DOHH2 (cell line): ENCODE measurements around the gene ATF7IP.
"Not testable (repeated sequence)": the region's sequence is repeated elsewhere in the genome, so short reads cannot be mapped to it uniquely, and the experiment has no call there.

ENCODE experiments used
- H3F3A ChIP-seq: fragments of 200-600 bp; sonication (generic), shearing (Covaris generic); 2 replicates; pipeline ENCODE4 v1.6.0; 2016; ENCODE audit warnings: antibody characterized with exemption, mild to moderate bottlenecking; ENCODE audit not compliant: control insufficient read depth, insufficient read depth
- H3K27ac ChIP-seq: fragments of 200-600 bp; sonication (generic); 2 replicates; pipeline ENCODE4 v1.5.1; 2014; ENCODE audit warnings: low read depth, mild to moderate bottlenecking, low read length, moderate library complexity
- H3K27me3 ChIP-seq: fragments of 200-600 bp; sonication (generic); 2 replicates; pipeline ENCODE4 v1.6.1; 2014; ENCODE audit warnings: mild to moderate bottlenecking, low read length, mixed read lengths; ENCODE audit not compliant: control insufficient read depth
- H3K36me3 ChIP-seq: fragments of 200-600 bp; sonication (generic); 2 replicates; pipeline ENCODE4 v1.6.1; 2014; ENCODE audit warnings: mild to moderate bottlenecking, low read length, moderate library complexity, mixed read lengths; ENCODE audit not compliant: control insufficient read depth
- H3K4me1 ChIP-seq: fragments of 200-600 bp; sonication (generic); 2 replicates; pipeline ENCODE4 v1.6.1; 2014; ENCODE audit warnings: mild to moderate bottlenecking, low read length, mixed read lengths; ENCODE audit not compliant: control insufficient read depth
- H3K4me2 ChIP-seq: fragments of 200-600 bp; sonication (generic); 2 replicates; pipeline ENCODE4 v1.6.0; 2014; ENCODE audit warnings: mild to moderate bottlenecking, low read length, moderate library complexity
- H3K4me3 ChIP-seq: fragments of 200-600 bp; sonication (generic); 2 replicates; pipeline ENCODE4 v1.5.1; 2014; ENCODE audit warnings: mild to moderate bottlenecking, low read length, mixed read lengths
- H3K79me2 ChIP-seq: fragments of 200-600 bp; sonication (generic); 2 replicates; pipeline ENCODE4 v1.6.1; 2014; ENCODE audit warnings: mild to moderate bottlenecking, low read length, mixed read lengths; ENCODE audit not compliant: control insufficient read depth
- H3K9me2 ChIP-seq: fragments of 200-600 bp; sonication (generic); replicated peaks from 2 replicates; pipeline ENCODE4 v1.6.1; 2014; ENCODE audit warnings: mild to moderate bottlenecking, low read length, mixed read lengths; ENCODE audit not compliant: control insufficient read depth
- H3K9me3 ChIP-seq: fragments of 200-600 bp; sonication (generic); 2 replicates; pipeline ENCODE4 v1.6.1; 2014; ENCODE audit warnings: antibody characterized with exemption, low read length, mixed read lengths; ENCODE audit not compliant: control insufficient read depth, insufficient read depth
- H4K20me1 ChIP-seq: fragments of 200-600 bp; sonication (generic); 2 replicates; pipeline ENCODE4 v1.6.0; 2014; ENCODE audit warnings: low read depth, mild to moderate bottlenecking, antibody characterized with exemption, low read length, moderate library complexity; ENCODE audit not compliant: control insufficient read depth, insufficient read depth
- EZH2phosphoT487 ChIP-seq: fragments of 200-600 bp; sonication (generic); IDR thresholded peaks from 2 replicates; pipeline ENCODE4 v1.6.1; 2017; ENCODE audit warnings: borderline replicate concordance, mild to moderate bottlenecking, antibody characterized with exemption, low read length, moderate library complexity, mixed read lengths
- TF ChIP-seq, protein P1 (sequence below): fragments of 200-600 bp; sonication (generic); IDR thresholded peaks from one replicate; pipeline ENCODE4 v1.5.1; 2014; ENCODE audit warnings: antibody characterized with exemption, mild to moderate bottlenecking, low read depth, low read length; ENCODE audit not compliant: poor library complexity, severe bottlenecking

Gene ATF7IP

DNA sequence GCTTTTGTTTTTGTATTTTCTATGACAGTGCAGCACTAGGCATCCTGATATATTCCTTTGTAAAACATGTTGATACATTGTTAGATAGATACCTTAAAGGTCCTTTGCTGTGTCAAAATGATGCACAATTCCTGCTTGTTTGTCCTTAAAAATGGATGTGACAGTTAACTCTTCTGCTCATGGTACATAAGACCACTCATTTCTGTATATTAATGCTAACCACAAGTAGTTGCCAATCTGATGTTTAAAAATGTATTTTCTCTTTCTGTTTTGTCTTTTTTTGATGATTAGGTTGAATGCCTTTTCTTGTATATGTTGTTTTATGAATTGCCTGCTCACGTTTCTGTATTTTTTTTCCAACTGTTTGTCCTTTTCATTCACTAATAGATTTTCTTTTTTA is 35.1 kb downstream of the ATF7IP start:
- Histone ChIP-seq H3K4me3 (no peak overlapping the region), H3K9me2 (no peaks in the 10 kb centered on the region), H3K9me3 (peaks cover 19% of the 10 kb centered on the region; the same call in 1 of the 2 replicates), H3F3A (peaks cover 5% of the 10 kb centered on the region; the same call in 1 of the 2 replicates), H3K79me2 (peaks cover 99% of the 10 kb centered on the region), H3K4me2 (no peak overlapping the region), H3K27ac (no peak overlapping the region), H3K4me1 (peaks cover 56% of the 10 kb centered on the region), H4K20me1 (no peaks in the 10 kb centered on the region), H3K36me3 (peaks cover 33% of the 10 kb centered on the region), H3K27me3 (no peaks in the 10 kb centered on the region)
- TF ChIP-seq, protein P1, sequence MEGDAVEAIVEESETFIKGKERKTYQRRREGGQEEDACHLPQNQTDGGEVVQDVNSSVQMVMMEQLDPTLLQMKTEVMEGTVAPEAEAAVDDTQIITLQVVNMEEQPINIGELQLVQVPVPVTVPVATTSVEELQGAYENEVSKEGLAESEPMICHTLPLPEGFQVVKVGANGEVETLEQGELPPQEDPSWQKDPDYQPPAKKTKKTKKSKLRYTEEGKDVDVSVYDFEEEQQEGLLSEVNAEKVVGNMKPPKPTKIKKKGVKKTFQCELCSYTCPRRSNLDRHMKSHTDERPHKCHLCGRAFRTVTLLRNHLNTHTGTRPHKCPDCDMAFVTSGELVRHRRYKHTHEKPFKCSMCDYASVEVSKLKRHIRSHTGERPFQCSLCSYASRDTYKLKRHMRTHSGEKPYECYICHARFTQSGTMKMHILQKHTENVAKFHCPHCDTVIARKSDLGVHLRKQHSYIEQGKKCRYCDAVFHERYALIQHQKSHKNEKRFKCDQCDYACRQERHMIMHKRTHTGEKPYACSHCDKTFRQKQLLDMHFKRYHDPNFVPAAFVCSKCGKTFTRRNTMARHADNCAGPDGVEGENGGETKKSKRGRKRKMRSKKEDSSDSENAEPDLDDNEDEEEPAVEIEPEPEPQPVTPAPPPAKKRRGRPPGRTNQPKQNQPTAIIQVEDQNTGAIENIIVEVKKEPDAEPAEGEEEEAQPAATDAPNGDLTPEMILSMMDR: no peak
- no peak for TF ChIP-seq EZH2phosphoT487

DNA sequence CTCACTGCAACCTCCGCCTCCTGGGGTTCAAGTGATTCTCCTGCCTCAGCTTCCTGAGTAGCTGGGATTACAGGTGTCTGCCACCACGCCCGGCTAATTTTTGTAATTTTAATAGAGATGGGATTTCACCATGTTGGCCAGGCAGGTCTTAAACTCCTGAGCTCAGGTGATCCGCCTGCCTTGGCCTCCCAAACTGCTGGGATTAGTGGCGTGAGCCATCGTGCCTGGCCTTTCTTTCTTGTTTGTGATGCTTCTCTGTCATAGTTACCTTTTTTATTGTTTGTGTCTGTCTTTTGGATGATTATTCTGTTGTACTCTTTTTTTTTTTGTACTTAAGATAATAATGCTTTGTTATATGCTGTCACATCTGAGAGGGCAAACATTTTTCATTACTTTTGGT is 35.8 kb downstream of the ATF7IP start:
- H3F3A ChIP-seq, H3K9me2 ChIP-seq, H4K20me1 ChIP-seq, H3K27me3 ChIP-seq, H3K27ac ChIP-seq, H3K4me3 ChIP-seq, H3K4me2 ChIP-seq: not testable (repeated sequence)
- Histone ChIP-seq H3K36me3 (peaks cover 32% of the 10 kb centered on the region), H3K9me3 (peaks cover 21% of the 10 kb centered on the region; the same call in 1 of the 2 replicates), H3K79me2 (peaks cover 100% of the 10 kb centered on the region), H3K4me1 (peaks cover 56% of the 10 kb centered on the region)

DNA sequence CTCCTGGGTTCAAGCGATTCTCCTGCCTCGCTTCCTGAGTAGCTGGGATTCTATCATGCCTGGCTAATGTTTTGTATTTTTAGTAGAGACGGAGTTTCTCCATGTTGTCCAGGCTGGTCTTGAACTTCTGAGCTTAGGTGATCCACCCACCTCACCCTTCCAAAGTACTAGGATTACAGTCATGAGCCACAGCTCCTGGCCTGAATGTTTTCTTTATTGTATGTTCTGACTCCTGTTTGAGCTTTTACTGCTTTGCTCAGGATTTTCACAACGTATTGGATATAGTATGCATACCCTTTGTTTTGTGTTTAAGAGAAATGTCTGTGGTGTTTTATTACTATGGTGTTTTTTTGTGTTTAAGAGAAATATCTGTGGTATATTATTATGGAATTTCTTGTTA is 37.2 kb downstream of the ATF7IP start:
- peaks cover 4% of the 10 kb centered on the region; the same call in 1 of the 2 replicates for H3F3A ChIP-seq
- no peak overlapping the region for H3K4me3 ChIP-seq
- peaks cover 15% of the 10 kb centered on the region; the same call in 1 of the 2 replicates for H3K9me3 ChIP-seq
- H3K4me1 ChIP-seq: peaks cover 51% of the 10 kb centered on the region
- H3K27me3 ChIP-seq: no peaks in the 10 kb centered on the region
- no peak overlapping the region for H3K27ac ChIP-seq
- TF ChIP-seq, protein P1: no peak
- no peak for TF ChIP-seq EZH2phosphoT487
- H3K36me3 ChIP-seq: peaks cover 23% of the 10 kb centered on the region
- peaks cover 98% of the 10 kb centered on the region for H3K79me2 ChIP-seq
- H3K4me2 ChIP-seq: 0 out of 2 replicates have a peak overlapping the region, but pooled peaks have one; percentile 3
- no peaks in the 10 kb centered on the region for H4K20me1 ChIP-seq
- no peaks in the 10 kb centered on the region for H3K9me2 ChIP-seq

DNA sequence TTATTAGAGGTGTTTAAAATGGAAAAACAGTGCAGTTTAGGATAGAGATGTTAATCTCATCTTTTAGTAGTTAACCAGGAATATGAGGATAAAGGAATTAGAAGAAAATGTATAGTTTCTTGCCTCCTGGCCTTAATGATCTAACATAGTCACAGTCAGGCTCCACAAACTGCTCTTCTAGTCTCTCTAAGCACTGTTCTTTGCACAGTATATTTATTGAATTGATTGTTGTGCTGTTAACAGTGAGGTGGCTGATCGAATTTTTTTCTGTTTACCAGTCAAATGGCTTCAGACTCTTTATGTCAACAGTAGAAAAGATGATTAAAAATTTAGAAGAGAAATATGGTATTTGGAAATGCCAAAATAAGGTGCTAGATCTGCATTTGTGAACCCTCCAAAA is 37.8 kb downstream of the ATF7IP start:
- peak overlapping the region; percentile 60 for H3K4me2 ChIP-seq
- H4K20me1 ChIP-seq: no peaks in the 10 kb centered on the region
- H3K9me2 ChIP-seq: no peaks in the 10 kb centered on the region
- H3K27ac ChIP-seq: peak overlapping the region; percentile 11; the same call in 1 of the 2 replicates
- H3K36me3 ChIP-seq: peaks cover 29% of the 10 kb centered on the region
- H3K79me2 ChIP-seq: peaks cover 98% of the 10 kb centered on the region
- no peaks in the 10 kb centered on the region for H3K27me3 ChIP-seq
- peaks cover 56% of the 10 kb centered on the region for H3K4me1 ChIP-seq
- H3F3A ChIP-seq: peaks cover 2% of the 10 kb centered on the region; the same call in 1 of the 2 replicates
- H3K9me3 ChIP-seq: peaks cover 18% of the 10 kb centered on the region; the same call in 1 of the 2 replicates
- H3K4me3 ChIP-seq: peak overlapping the region; percentile 38
- TF ChIP-seq, protein P1: no peak
- TF ChIP-seq EZH2phosphoT487: no peak
